Mesenchymal stem cell (in vitro differentiated cells and primary cell): ENCODE results near the gene ABCB8.

ENCODE experiments used
- DNase-seq: peaks from one replicate; pipeline ENCODE4 v3.0.0-alpha.2; 2013
- H2AFZ ChIP-seq: one replicate; pipeline ENCODE4 v1.6.1; 2013; ENCODE audit warnings: low read depth, mild to moderate bottlenecking, control low read depth, inconsistent platforms, low read length, moderate library complexity
- H2AK5ac ChIP-seq: 2 replicates; pipeline ENCODE4 v1.6.1; 2013; ENCODE audit warnings: low read length, moderate library complexity, mild to moderate bottlenecking, inconsistent platforms; ENCODE audit not compliant: severe bottlenecking
- H2BK120ac ChIP-seq: one replicate; pipeline ENCODE4 v1.6.1; 2013; ENCODE audit warnings: low read depth, mild to moderate bottlenecking, inconsistent platforms, low read length, moderate library complexity
- H2BK12ac ChIP-seq, 2 experiments: one replicate each; pipeline ENCODE4 v1.6.1; 2013; ENCODE audit warnings: inconsistent platforms in 2 of 2, low read length in 2 of 2, mild to moderate bottlenecking in 2 of 2, moderate library complexity in 2 of 2, control low read depth in 1 of 2
- H2BK15ac ChIP-seq: one replicate; pipeline ENCODE4 v1.6.1; 2013; ENCODE audit warnings: mild to moderate bottlenecking, low read depth, inconsistent platforms; ENCODE audit not compliant: poor library complexity, severe bottlenecking
- H2BK5ac ChIP-seq: 2 replicates; pipeline ENCODE4 v1.6.1; 2013; ENCODE audit warnings: low read depth, mild to moderate bottlenecking, low read length, control low read depth, inconsistent platforms; ENCODE audit not compliant: poor library complexity, severe bottlenecking
- H3K14ac ChIP-seq, 2 experiments: one replicate each; pipeline ENCODE4 v1.6.1; 2013; ENCODE audit warnings: inconsistent platforms in 2 of 2, low read length in 2 of 2, control low read depth in 1 of 2, mild to moderate bottlenecking in 1 of 2, moderate library complexity in 1 of 2
- H3K18ac ChIP-seq, 2 experiments: one replicate each; pipeline ENCODE4 v1.6.1; 2013; ENCODE audit warnings: inconsistent platforms in 2 of 2, low read length in 2 of 2, control low read depth in 1 of 2, low read depth in 1 of 2, mild to moderate bottlenecking in 1 of 2
- H3K23ac ChIP-seq, 2 experiments: one replicate each; pipeline ENCODE4 v1.6.1; 2013; ENCODE audit warnings: inconsistent platforms in 2 of 2, low read length in 2 of 2, mild to moderate bottlenecking in 2 of 2, moderate library complexity in 2 of 2, control low read depth in 1 of 2
- H3K27ac ChIP-seq: 2 replicates; pipeline ENCODE4 v1.5.1; 2013; ENCODE audit warnings: mild to moderate bottlenecking, moderate library complexity, low read length, control low read depth, inconsistent platforms; ENCODE audit not compliant: poor library complexity, severe bottlenecking
- H3K27me3 ChIP-seq, 2 experiments: 2 replicates each; pipeline versions ENCODE4 v1.6.1 to v1.7.0; 2013; ENCODE audit warnings: low read length in 2 of 2, mild to moderate bottlenecking in 2 of 2, moderate library complexity in 2 of 2, control low read depth in 1 of 2, inconsistent platforms in 1 of 2; ENCODE audit not compliant: control insufficient read depth in 1 of 2, insufficient read depth in 1 of 2
- H3K36me3 ChIP-seq, 2 experiments: 2 replicates each; pipeline versions ENCODE4 v1.6.1 to v1.7.0; 2013; ENCODE audit warnings: low read length in 2 of 2, control low read depth in 1 of 2, inconsistent platforms in 1 of 2, low read depth in 1 of 2, mild to moderate bottlenecking in 1 of 2; ENCODE audit not compliant: insufficient read depth in 2 of 2, control insufficient read depth in 1 of 2
- H3K4ac ChIP-seq, 2 experiments: one replicate each; pipeline ENCODE4 v1.6.1; 2013; ENCODE audit warnings: inconsistent platforms in 2 of 2, low read length in 2 of 2, mild to moderate bottlenecking in 2 of 2, moderate library complexity in 2 of 2, control low read depth in 1 of 2, low read depth in 1 of 2
- H3K4me1 ChIP-seq: 2 replicates; pipeline ENCODE4 v1.6.1; 2013; ENCODE audit warnings: low read depth, low read length, control low read depth; ENCODE audit not compliant: control insufficient read depth, insufficient read depth
- H3K4me2 ChIP-seq: 2 replicates; pipeline ENCODE4 v1.6.1; 2013; ENCODE audit warnings: low read length, mild to moderate bottlenecking, inconsistent platforms; ENCODE audit not compliant: poor library complexity, severe bottlenecking
- H3K4me3 ChIP-seq, 2 experiments: 2 replicates each; pipeline versions ENCODE4 v1.5.1 to v1.7.0; 2013; ENCODE audit warnings: low read length in 2 of 2, mild to moderate bottlenecking in 2 of 2, control low read depth in 1 of 2, low read depth in 1 of 2; ENCODE audit not compliant: insufficient read depth in 1 of 2
- H3K79me1 ChIP-seq: replicated peaks from 2 replicates; pipeline ENCODE4 v1.6.1; 2013; ENCODE audit warnings: mild to moderate bottlenecking, control low read depth, low read length, inconsistent platforms; ENCODE audit not compliant: poor library complexity, severe bottlenecking
- H3K9ac ChIP-seq: 2 replicates; pipeline ENCODE4 v1.7.0; 2013; ENCODE audit warnings: mild to moderate bottlenecking, low read length, moderate library complexity
- H3K9me3 ChIP-seq: 2 replicates; pipeline ENCODE4 v1.7.0; 2013; ENCODE audit warnings: mild to moderate bottlenecking, low read length; ENCODE audit not compliant: control insufficient read depth
- H4K8ac ChIP-seq: one replicate; pipeline ENCODE4 v1.6.1; 2013; ENCODE audit warnings: inconsistent platforms, mild to moderate bottlenecking, low read length, moderate library complexity
- H4K91ac ChIP-seq: one replicate; pipeline ENCODE4 v1.6.1; 2013; ENCODE audit warnings: mild to moderate bottlenecking, low read length, inconsistent platforms
- WGBS: methylation state at CpG from one replicate; pipeline ENCODE4 v1.1.7; 2013; ENCODE audit warnings: mixed read lengths; 5-methylcytosine and 5-hydroxymethylcytosine counted together

ABCB8 gene

GRCh38 chr7:151020231-151020630, 8.0 kb upstream of the ABCB8 start:
- 20% methylated on average over 7 of the region's 7 CpGs for WGBS
- Histone ChIP-seq H3K9me3 (no peaks in the 10 kb centered on the region), H4K91ac (peak overlapping the region; percentile 87), H3K27me3 (peaks cover 56 to 60% of the 10 kb centered on the region in 2 experiments), H3K4me2 (no peak overlapping the region), H3K4me3 (no peak overlapping the region), H4K8ac (peak overlapping the region; percentile 77), H3K79me1 (no peaks in the 10 kb centered on the region), H3K14ac (no peak overlapping the region), H3K4ac (no peak overlapping the region), H2BK12ac (peak overlapping the region in 1 of 2 experiments; percentile 42), H3K23ac (no peak overlapping the region), H3K9ac (no peak overlapping the region), H2BK5ac (no peak overlapping the region), H3K36me3 (no peaks in the 10 kb centered on the region), H2AK5ac (no peak overlapping the region), H3K27ac (no peak overlapping the region), H2AFZ (no peak overlapping the region), H3K4me1 (peaks cover 14% of the 10 kb centered on the region), H3K18ac (peak overlapping the region in 1 of 2 experiments; percentile 89), H2BK15ac (peak overlapping the region; percentile 44), H2BK120ac (peak overlapping the region; percentile 67)
- DNase-seq, result peak; percentile 39

- H2BK15ac ChIP-seq, result no peak overlapping the region
- 88% methylated on average over 9 of the region's 10 CpGs for WGBS
- H2AFZ ChIP-seq, result no peak overlapping the region
- no peaks in the 10 kb centered on the region for H3K9me3 ChIP-seq
- no peak overlapping the region for H3K27ac ChIP-seq
- peak overlapping the region; percentile 31 for H4K91ac ChIP-seq
- no peak for DNase-seq
- no peak overlapping the region for H3K18ac ChIP-seq
- H3K4ac ChIP-seq, result peak overlapping the region; percentile 14 to 17
- no peak overlapping the region for H3K4me2 ChIP-seq
- peak overlapping the region in 1 of 2 experiments; percentile 24 for H3K23ac ChIP-seq
- H3K79me1 ChIP-seq, result no peaks in the 10 kb centered on the region
- peaks cover 12% of the 10 kb centered on the region for H3K4me1 ChIP-seq
- no peak overlapping the region for H2BK120ac ChIP-seq
- no peaks in the 10 kb centered on the region for H3K36me3 ChIP-seq
- peak overlapping the region in 1 of 2 experiments; percentile 56 for H3K14ac ChIP-seq
- H2BK5ac ChIP-seq, result no peak overlapping the region
- peak overlapping the region in 1 of 2 experiments; percentile 76 for H2BK12ac ChIP-seq
- no peak overlapping the region for H3K9ac ChIP-seq
- H3K27me3 ChIP-seq, result peaks cover 39 to 41% of the 10 kb centered on the region in 2 experiments
- no peak overlapping the region for H4K8ac ChIP-seq
- H2AK5ac ChIP-seq, result no peak overlapping the region
- peak overlapping the region in 1 of 2 experiments; percentile 5 for H3K4me3 ChIP-seq
Observed at GRCh38 chr7:151023232-151023631, 5.0 kb upstream of the ABCB8 start.

- Histone ChIP-seq H2BK15ac (no peak within 1 kb of the TSS), H4K8ac (no peak within 1 kb of the TSS), H3K4ac (peak within 1 kb of the TSS; percentile 14 to 17), H4K91ac (peak within 1 kb of the TSS; percentile 28), H3K27ac (no peak within 1 kb of the TSS), H2AK5ac (no peak within 1 kb of the TSS), H3K36me3 (no peaks in the 10 kb centered on the region), H3K4me2 (no peak within 1 kb of the TSS), H3K4me1 (peaks cover 6% of the 10 kb centered on the region), H2AFZ (no peak within 1 kb of the TSS), H3K18ac (no peak within 1 kb of the TSS), H3K9me3 (no peaks in the 10 kb centered on the region), H3K14ac (peak within 1 kb of the TSS in 1 of 2 experiments; percentile 56), H2BK120ac (no peak within 1 kb of the TSS), H3K23ac (peak within 1 kb of the TSS in 1 of 2 experiments; percentile 24), H2BK5ac (no peak within 1 kb of the TSS), H3K79me1 (peaks cover 1% of the 10 kb centered on the region), H3K4me3 (no peak within 1 kb of the TSS), H3K9ac (no peak within 1 kb of the TSS), H2BK12ac (peak within 1 kb of the TSS in 1 of 2 experiments; percentile 76), H3K27me3 (peaks cover 26 to 32% of the 10 kb centered on the region in 2 experiments)
- WGBS, result 87% methylated on average over 3 of the region's 4 CpGs
- no peak for DNase-seq
Observed at GRCh38 chr7:151024435-151025056, 3.7 kb upstream of the ABCB8 start, which contains the start of gene ATG9B. Gene ATG9B (minus strand): TSS chr7:151024494. CDS start chr7:151024423, 71 bp downstream.

GRCh38 chr7:151025924-151026671, 2.2 kb upstream of the ABCB8 start:
- Histone ChIP-seq H2BK120ac (no peak overlapping the region), H4K8ac (no peak overlapping the region), H3K4ac (no peak overlapping the region), H3K14ac (no peak overlapping the region), H3K79me1 (peaks cover 5% of the 10 kb centered on the region), H2AFZ (no peak overlapping the region), H3K4me3 (no peak overlapping the region), H3K23ac (no peak overlapping the region), H2AK5ac (no peak overlapping the region), H3K27ac (no peak overlapping the region), H3K36me3 (no peaks in the 10 kb centered on the region), H3K18ac (no peak overlapping the region), H3K4me1 (peaks cover 6% of the 10 kb centered on the region), H2BK12ac (no peak overlapping the region), H3K4me2 (no peak overlapping the region), H2BK5ac (no peak overlapping the region), H3K9ac (no peak overlapping the region), H3K27me3 (peaks cover 11 to 16% of the 10 kb centered on the region in 2 experiments), H3K9me3 (no peaks in the 10 kb centered on the region), H4K91ac (no peak overlapping the region), H2BK15ac (no peak overlapping the region)
- WGBS, result 90% methylated on average over 4 of the region's 4 CpGs
- peak; percentile 46 for DNase-seq
